Stimulated activated naive B cell treated with anti-CD40 and anti-IgM and Interleukin-4, amounts not matched to agents 10 μg/mL and 1 μg/mL and 100 μg/mL, for 72 hours (primary cell): ENCODE results near the gene RFX1.

Experiments used
- ATAC-seq, 2 donors: fragments of 150-1000 bp; cut with Tn5 transposase; replicated peaks; 2 replicates each; pipeline ENCODE4 v1.10.0; 2021; ENCODE audit warnings: moderate library complexity in 1 of 2
- DNase-seq: peaks from one replicate; pipeline ENCODE4 v3.0.0; 2021
- H3K27ac Mint-ChIP-seq: one replicate; pipeline ENCODE4 v1.8.0; 2022; ENCODE audit warnings: mild to moderate bottlenecking, mixed read lengths
- H3K27me3 Mint-ChIP-seq, 2 donors: one replicate each; pipeline ENCODE4 v1.8.0; 2022; ENCODE audit warnings: mixed read lengths in 2 of 2
- H3K36me3 Mint-ChIP-seq, 2 donors: one replicate each; pipeline ENCODE4 v1.8.0; 2022; ENCODE audit warnings: mixed read lengths in 2 of 2, mild to moderate bottlenecking in 1 of 2
- H3K4me1 Mint-ChIP-seq, 2 donors: one replicate each; pipeline ENCODE4 v1.8.0; 2022; ENCODE audit warnings: mixed read lengths in 2 of 2, mild to moderate bottlenecking in 1 of 2
- H3K4me3 Mint-ChIP-seq, 2 donors: one replicate each; pipeline ENCODE4 v1.8.0; 2022; ENCODE audit warnings: mild to moderate bottlenecking in 2 of 2, mixed read lengths in 2 of 2, moderate library complexity in 1 of 2
- H3K9me3 Mint-ChIP-seq, 2 donors: one replicate each; pipeline ENCODE4 v1.8.0; 2022; ENCODE audit warnings: mixed read lengths in 2 of 2, mild to moderate bottlenecking in 1 of 2

The RFX1 gene

GRCh38 chr19:13996928-13997630 is 9.0 kb downstream of the RFX1 start:
- Mint-ChIP-seq H3K4me3 (no peak overlapping the region), H3K27ac (no peak overlapping the region), H3K27me3 (no peaks in the 10 kb centered on the region), H3K4me1 (peaks cover 9 to 18% of the 10 kb centered on the region in 2 donors), H3K36me3 (peaks cover 10 to 27% of the 10 kb centered on the region in 2 donors), H3K9me3 (peaks cover 3 to 4% of the 10 kb centered on the region in 2 donors)
- DNase-seq: no peak
- ATAC-seq: no peak

- peaks cover 7 to 12% of the 10 kb centered on the region in 2 donors for H3K4me1 Mint-ChIP-seq
- no peak overlapping the region for H3K27ac Mint-ChIP-seq
- peaks cover 3 to 4% of the 10 kb centered on the region in 2 donors for H3K9me3 Mint-ChIP-seq
- no peaks in the 10 kb centered on the region for H3K27me3 Mint-ChIP-seq
- H3K36me3 Mint-ChIP-seq: peaks cover 14 to 31% of the 10 kb centered on the region in 2 donors
- H3K4me3 Mint-ChIP-seq: no peak overlapping the region
- no peak for ATAC-seq
- no peak for DNase-seq
Measured at GRCh38 chr19:13995878-13996765, 10.0 kb downstream of the RFX1 start.

DNA sequence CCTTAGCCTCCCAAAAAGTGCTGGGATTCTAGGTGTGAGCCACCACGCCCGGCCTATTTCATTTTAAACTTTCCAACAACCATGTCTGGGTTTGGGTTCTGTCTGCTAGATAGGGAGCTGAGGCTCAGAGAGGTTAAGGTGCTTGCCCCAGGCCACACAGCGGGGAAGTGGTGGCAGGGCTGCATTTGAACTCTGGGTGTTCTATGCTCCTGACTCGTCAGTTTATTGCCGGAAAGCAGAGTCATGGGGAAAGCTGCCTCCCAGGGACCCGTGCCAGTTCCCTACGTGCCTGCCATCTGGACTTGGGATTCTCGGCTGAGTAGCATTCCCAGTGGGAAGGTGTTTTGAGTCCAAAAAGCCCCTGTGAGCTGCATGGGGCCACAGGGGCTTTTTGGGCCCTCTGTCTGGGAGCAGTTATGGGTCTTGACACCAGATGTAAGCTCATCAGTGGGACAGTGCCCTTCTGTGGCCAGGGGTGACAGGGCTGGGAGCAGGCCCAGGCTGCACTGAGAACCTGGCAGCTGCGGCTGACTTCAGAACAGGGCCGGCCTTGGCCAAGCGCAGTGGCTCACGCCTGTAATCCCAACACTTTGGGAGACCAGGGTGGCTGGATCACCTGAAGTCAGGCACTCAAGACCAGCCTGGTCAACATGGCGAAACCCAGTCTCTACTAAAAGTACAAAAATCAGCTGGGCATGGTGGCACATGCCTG is 10.9 kb downstream of the RFX1 start:
- no peak for ATAC-seq
- Mint-ChIP-seq H3K27me3 (no peaks in the 10 kb centered on the region), H3K27ac (no peak overlapping the region), H3K4me3 (no peak overlapping the region), H3K4me1 (peaks cover 1 to 7% of the 10 kb centered on the region in 2 donors), H3K36me3 (peaks cover 19 to 34% of the 10 kb centered on the region in 2 donors), H3K9me3 (peaks cover 3 to 4% of the 10 kb centered on the region in 2 donors)
- no peak for DNase-seq

DNA sequence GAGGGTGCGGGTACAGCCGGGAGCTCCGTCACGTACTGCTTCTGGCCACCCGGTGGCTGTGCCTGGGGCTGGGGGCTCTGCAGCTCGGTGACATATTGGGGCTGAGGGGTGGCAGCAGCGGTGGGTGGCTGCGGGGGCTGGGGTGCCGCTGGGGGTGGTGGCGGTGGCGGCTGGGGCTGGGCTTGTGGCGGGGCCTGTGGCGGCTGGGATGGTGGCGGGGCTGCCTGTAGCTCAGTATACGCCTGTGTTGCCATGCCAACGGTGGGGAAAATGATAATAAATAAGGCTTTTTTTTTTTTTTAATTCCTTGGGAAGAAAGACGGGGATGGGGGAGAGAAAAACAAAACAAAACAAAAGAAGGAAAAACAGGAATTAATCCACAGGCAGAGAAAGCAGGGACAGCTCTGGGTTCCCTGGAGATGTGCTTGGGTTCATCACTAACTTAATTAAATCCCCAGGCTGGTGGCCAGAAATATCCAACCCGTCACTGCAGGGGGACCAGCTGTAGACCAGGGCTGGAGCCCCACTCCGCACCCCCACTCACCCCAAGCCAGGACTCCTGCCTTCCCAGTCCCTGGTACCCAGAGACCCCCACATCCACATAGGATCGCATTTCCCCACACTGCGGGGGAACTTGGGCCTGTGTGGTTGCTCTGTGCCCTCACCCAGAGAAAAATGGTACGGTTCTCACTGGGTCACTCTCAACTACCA is 12.4 kb downstream of the RFX1 start:
- Mint-ChIP-seq H3K4me3 (no peak overlapping the region), H3K27me3 (no peaks in the 10 kb centered on the region), H3K4me1 (peaks cover 9 to 20% of the 10 kb centered on the region in 2 donors), H3K9me3 (peaks cover under 1 to 1% of the 10 kb centered on the region in 2 donors), H3K27ac (no peak overlapping the region), H3K36me3 (peaks cover 32 to 42% of the 10 kb centered on the region in 2 donors)
- DNase-seq (no peak), ATAC-seq (no peak)

DNA sequence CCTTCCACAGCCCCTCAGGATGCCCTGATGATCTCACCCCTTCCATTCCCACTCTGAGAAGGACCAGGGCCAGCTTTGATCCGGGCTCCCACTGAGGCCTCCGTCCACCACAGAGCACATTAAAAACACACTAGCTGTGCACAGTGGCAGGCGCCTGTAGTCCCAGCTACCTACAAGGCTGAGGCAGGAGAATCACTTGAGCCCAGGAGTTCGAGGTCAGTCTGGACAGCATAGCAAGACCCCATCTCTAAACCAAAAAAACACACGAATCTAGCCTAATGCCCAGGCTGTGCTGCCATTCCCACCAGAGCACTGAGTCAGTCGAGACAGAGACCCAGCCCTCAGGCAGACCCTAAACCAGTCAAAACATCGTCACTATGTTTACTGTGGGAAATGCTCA is 14.1 kb downstream of the RFX1 start:
- peaks cover 14 to 38% of the 10 kb centered on the region in 2 donors for H3K4me1 Mint-ChIP-seq
- H3K9me3 Mint-ChIP-seq: no peaks in the 10 kb centered on the region
- DNase-seq (no peak), ATAC-seq (no peak)
- H3K27ac Mint-ChIP-seq: no peak overlapping the region
- H3K27me3 Mint-ChIP-seq: no peaks in the 10 kb centered on the region
- H3K4me3 Mint-ChIP-seq: no peak overlapping the region
- peaks cover 33 to 36% of the 10 kb centered on the region in 2 donors for H3K36me3 Mint-ChIP-seq

DNA sequence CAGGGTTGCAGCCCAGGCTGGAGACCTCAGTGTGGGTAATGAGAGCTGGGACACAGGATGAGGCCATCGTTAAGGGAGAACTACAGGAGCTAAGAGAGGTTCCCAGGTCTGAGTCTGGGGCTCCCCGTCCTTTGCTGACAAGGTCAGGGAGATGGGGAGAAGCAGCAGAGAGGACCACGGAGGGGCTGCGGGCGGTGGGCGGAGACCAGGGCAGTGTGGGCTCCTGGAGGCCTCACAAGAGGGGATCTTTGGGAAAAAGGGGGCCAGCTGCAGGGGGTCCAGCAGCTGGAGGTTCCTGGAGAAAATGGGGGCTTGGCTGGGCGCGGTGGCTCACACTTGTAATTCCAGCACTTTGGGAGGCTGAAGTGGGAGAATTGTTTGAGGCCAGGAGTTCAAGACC is 16.0 kb downstream of the RFX1 start:
- ATAC-seq (no peak), DNase-seq (no peak)
- H3K4me3 Mint-ChIP-seq: no peak overlapping the region
- no peaks in the 10 kb centered on the region for H3K27me3 Mint-ChIP-seq
- H3K27ac Mint-ChIP-seq: peak overlapping the region; percentile 66
- no peaks in the 10 kb centered on the region for H3K9me3 Mint-ChIP-seq
- peaks cover 36% of the 10 kb centered on the region in 2 donors for H3K36me3 Mint-ChIP-seq
- peaks cover 25 to 57% of the 10 kb centered on the region in 2 donors for H3K4me1 Mint-ChIP-seq

- no peaks in the 10 kb centered on the region for H3K9me3 Mint-ChIP-seq
- no peak overlapping the region for H3K4me3 Mint-ChIP-seq
- no peak for ATAC-seq
- H3K27ac Mint-ChIP-seq: peak overlapping the region; percentile 66
- peaks cover 36% of the 10 kb centered on the region in 2 donors for H3K36me3 Mint-ChIP-seq
- DNase-seq: no peak
- H3K4me1 Mint-ChIP-seq: peaks cover 25 to 59% of the 10 kb centered on the region in 2 donors
- no peaks in the 10 kb centered on the region for H3K27me3 Mint-ChIP-seq
Measured at GRCh38 chr19:13989487-13989886, 16.6 kb downstream of the RFX1 start.

DNA sequence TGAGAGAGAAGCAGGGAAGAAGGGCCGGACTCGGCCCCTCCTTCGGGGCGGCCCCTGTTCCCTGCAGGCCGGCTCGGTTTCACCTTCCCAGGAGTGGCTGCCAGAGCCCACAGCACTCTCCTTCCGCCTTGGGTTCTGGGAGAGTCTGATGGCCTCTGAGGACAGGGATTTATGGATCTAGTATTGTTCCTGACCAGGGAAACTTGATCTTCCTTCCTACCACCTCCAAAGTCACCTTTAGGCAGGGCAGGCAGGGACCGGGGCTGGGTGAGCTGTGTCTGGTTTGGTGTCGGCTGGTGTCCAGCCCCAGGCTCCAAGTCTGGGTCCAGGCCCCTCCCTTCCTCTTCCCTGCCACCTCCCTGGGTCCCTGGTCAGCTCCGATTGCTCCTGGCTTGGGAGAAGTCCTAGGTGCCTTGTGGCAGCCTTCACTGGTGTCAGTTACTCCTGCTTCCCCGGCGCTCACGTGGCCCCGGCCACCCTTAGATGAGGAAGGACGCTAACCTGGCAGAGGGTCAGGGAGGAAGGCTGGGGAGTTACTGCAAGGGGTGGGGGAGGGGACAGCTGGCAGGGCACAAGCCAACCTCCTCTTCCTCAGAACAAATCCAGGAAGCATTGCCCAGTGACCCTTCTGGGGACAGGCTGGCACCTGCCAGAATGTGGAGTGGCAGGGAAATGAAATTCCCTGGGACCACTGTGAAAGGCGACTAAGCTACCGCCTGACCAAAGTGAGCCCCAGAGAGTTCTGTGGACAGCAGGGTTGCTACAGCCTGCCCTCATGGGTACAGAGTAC is 18.8 kb downstream of the RFX1 start:
- Mint-ChIP-seq H3K27me3 (no peaks in the 10 kb centered on the region), H3K4me3 (peak overlapping the region; percentile 71 to 78), H3K36me3 (peaks cover 35 to 36% of the 10 kb centered on the region in 2 donors), H3K4me1 (peaks cover 25 to 59% of the 10 kb centered on the region in 2 donors), H3K27ac (peak overlapping the region; percentile 99), H3K9me3 (no peaks in the 10 kb centered on the region)
- ATAC-seq (no peak), DNase-seq (no peak)

DNA sequence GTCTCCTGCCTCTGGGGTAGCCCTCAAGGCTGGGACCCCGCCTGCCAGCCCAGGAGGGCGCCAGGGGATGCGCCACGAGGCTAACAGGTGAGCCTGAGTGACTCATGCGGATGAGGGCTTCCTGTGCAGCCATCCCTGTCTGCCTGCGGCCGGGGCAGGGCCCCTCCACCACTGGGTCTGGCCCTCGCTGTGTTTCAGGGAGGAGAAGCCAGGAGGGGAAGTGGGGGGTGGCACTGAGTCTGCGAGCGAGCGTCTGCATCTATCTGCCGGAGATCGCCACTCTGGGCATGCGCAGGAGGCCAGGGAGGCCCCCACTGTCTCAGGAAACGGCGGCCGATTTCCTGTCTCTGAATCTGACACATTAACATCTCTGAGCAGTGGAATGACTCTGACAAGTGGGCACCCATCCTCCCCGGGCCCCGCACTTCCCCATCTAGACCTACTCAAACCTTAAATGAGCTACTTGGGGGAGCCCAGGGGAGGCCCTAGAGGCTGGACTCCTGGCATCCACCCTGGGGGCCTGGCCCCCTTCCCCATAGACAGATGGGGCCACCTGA is 19.7 kb downstream of the RFX1 start:
- DNase-seq: peak; percentile 96
- Mint-ChIP-seq H3K4me1 (peaks cover 29 to 65% of the 10 kb centered on the region in 2 donors), H3K4me3 (peak overlapping the region; percentile 71 to 78), H3K27me3 (no peaks in the 10 kb centered on the region), H3K27ac (peak overlapping the region; percentile 99), H3K36me3 (peaks cover 35 to 38% of the 10 kb centered on the region in 2 donors), H3K9me3 (no peaks in the 10 kb centered on the region)
- ATAC-seq: peak; percentile 91 to 92

- peak overlapping the region; percentile 99 for H3K27ac Mint-ChIP-seq
- ATAC-seq (peak; percentile 6 to 8), DNase-seq (no peak)
- peak overlapping the region; percentile 64 to 78 for H3K4me3 Mint-ChIP-seq
- H3K36me3 Mint-ChIP-seq: peaks cover 34 to 36% of the 10 kb centered on the region in 2 donors
- peaks cover 32 to 63% of the 10 kb centered on the region in 2 donors for H3K4me1 Mint-ChIP-seq
- H3K27me3 Mint-ChIP-seq: no peaks in the 10 kb centered on the region
- H3K9me3 Mint-ChIP-seq: no peaks in the 10 kb centered on the region
Measured at GRCh38 chr19:13985771-13986347, 20.3 kb downstream of the RFX1 start.

DNA sequence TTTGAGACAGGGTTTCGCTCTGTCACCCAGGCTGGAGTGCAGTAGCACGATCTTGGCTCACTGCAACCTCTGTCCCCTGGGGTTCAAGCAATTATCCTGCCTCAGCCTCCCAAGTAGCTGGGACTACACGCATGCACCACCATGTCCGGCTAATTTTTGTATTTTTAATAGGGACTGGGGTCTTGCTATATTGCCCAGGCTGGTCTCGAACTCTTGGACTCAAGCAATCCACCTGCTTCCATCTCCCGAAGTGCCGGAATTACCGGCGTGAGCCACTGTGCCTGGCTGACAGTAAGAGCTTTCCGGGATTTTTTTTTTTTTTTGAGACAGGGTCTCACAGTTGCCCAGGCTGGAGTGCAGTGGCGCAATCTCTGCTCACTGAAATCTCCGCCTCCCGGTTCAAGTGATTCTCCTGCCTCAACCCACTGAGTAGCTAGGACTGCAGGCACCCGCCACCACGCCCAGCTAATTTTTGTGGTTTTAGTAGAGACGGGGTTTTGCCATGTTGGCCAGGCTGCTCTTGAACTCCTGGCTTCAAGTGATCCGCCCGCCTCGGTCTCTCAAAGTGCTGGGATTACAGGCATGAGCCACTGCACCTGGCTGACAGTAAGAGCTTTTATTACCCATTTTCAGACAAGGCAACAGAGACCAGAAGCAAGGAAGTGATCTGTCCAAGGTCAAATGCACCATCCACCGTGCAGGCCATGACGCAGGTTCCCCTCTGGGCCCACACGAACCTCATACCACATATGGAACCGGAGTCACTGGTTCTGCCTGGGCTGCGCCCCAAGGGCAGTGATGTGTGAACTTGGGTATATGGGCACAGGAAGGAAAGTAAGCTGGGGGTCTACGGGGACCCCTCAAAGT is 21.0 kb downstream of the RFX1 start:
- peaks cover 35 to 36% of the 10 kb centered on the region in 2 donors for H3K36me3 Mint-ChIP-seq
- ATAC-seq: peak; percentile 17 to 26
- no peaks in the 10 kb centered on the region for H3K27me3 Mint-ChIP-seq
- peak overlapping the region; percentile 63 to 64 for H3K4me3 Mint-ChIP-seq
- peak; percentile 30 for DNase-seq
- H3K4me1 Mint-ChIP-seq: peaks cover 33 to 60% of the 10 kb centered on the region in 2 donors
- H3K9me3 Mint-ChIP-seq: no peaks in the 10 kb centered on the region
- H3K27ac Mint-ChIP-seq: peak overlapping the region; percentile 93

DNA sequence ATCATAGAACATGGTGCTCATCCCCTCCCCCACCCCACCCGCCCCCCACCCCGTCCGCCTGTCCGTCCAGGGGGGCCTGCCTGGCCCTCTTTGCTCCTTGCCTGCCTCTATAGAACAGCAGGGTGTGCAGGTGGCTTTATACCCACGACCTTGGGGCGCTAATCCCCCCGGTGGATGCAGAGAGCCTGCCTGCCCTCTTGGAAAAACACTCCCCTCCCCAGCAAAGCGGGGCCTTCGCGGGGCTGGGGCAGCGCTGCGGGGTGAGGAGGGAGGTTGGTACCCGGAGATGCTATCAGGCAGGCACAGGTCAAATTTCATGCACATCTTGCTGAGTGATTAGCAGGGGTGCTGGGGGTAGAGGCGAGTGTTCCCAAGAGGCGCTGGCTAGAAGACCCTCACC is 21.9 kb downstream of the RFX1 start:
- ATAC-seq (no peak), DNase-seq (no peak)
- Mint-ChIP-seq H3K4me1 (peaks cover 34 to 59% of the 10 kb centered on the region in 2 donors), H3K36me3 (peaks cover 28 to 29% of the 10 kb centered on the region in 2 donors), H3K9me3 (no peaks in the 10 kb centered on the region), H3K4me3 (no peak overlapping the region), H3K27ac (no peak overlapping the region), H3K27me3 (no peaks in the 10 kb centered on the region)
